A673 (cell line): Measurements from ENCODE around the gene SYNGR1. TPM values are rescaled to one million over a fixed set of nuclear protein-coding genes. Genes with fewer than 3 reads are reported as not detected.
"Not testable (repeated sequence)": the region's sequence is repeated elsewhere in the genome, so short reads cannot be mapped to it uniquely, and the experiment has no call there.

Experiments used
- BruUV-seq: library from RNA; stranded (reverse); fragments of 400-500 nt; replicated peaks from 2 replicates; lab custom pipeline; 2021; lab: Mats Ljungman, UMichigan
- CTCF ChIA-PET: fragments of 300-600 bp; sonication (Branson Sonifier 250); formaldehyde crosslinking; loops from one replicate; lab custom pipeline; 2022; ENCODE audit warnings: antibody characterized with exemption; lab: Charles Lee
- POLR2A ChIA-PET: fragments of 300-600 bp; sonication (Branson Sonifier 250); formaldehyde crosslinking; loops from one replicate; lab custom pipeline; 2022; ENCODE audit warnings: antibody characterized with exemption; ENCODE audit not compliant: low non-redundant PET; lab: Charles Lee
- DNase-seq: peaks from one replicate; pipeline ENCODE4 v3.0.0-alpha.2; 2015; ENCODE audit warnings: low spot score
- H3K27ac ChIP-seq: fragments of 200-600 bp; sonication (generic); 2 replicates; pipeline ENCODE4 v1.5.1; 2016; ENCODE audit warnings: mixed run types, low read depth, mild to moderate bottlenecking, mixed read lengths, antibody characterized with exemption, low read length; ENCODE audit not compliant: poor library complexity, severe bottlenecking
- H3K27me3 ChIP-seq: fragments of 200-600 bp; sonication (generic); replicated peaks from 2 replicates; pipeline ENCODE4 v1.6.1; 2017; ENCODE audit warnings: mixed run types, low read depth, mild to moderate bottlenecking, mixed read lengths, antibody characterized with exemption, low read length; ENCODE audit not compliant: insufficient read depth, poor library complexity
- H3K36me3 ChIP-seq: fragments of 200-600 bp; sonication (generic); 2 replicates; pipeline ENCODE4 v1.6.1; 2016; ENCODE audit warnings: mixed run types, mild to moderate bottlenecking, mixed read lengths, antibody characterized with exemption, low read length; ENCODE audit not compliant: insufficient read depth, poor library complexity, severe bottlenecking
- H3K4me1 ChIP-seq: fragments of 200-600 bp; sonication (generic); 2 replicates; pipeline ENCODE4 v1.6.1; 2017; ENCODE audit warnings: mixed run types, mild to moderate bottlenecking, mixed read lengths, antibody characterized with exemption, low read length; ENCODE audit not compliant: insufficient read depth, poor library complexity, severe bottlenecking
- H3K4me3 ChIP-seq: fragments of 200-600 bp; sonication (generic); 2 replicates; pipeline ENCODE4 v1.5.1; 2016; ENCODE audit warnings: low read depth, mixed run types, mild to moderate bottlenecking, mixed read lengths, low read length; ENCODE audit not compliant: poor library complexity, severe bottlenecking
- H3K9me3 ChIP-seq: fragments of 200-600 bp; sonication (generic); 2 replicates; pipeline ENCODE4 v1.6.1; 2016; ENCODE audit warnings: mixed run types, low read depth, mild to moderate bottlenecking, mixed read lengths, antibody characterized with exemption, low read length; ENCODE audit not compliant: poor library complexity, severe bottlenecking
- EZH2 ChIP-seq: fragments of 200-600 bp; sonication (generic); IDR thresholded peaks from 2 replicates; pipeline ENCODE4 v1.6.1; 2017; ENCODE audit warnings: borderline replicate concordance, low read depth, mild to moderate bottlenecking, mixed read lengths, antibody characterized with exemption, low read length; ENCODE audit not compliant: poor library complexity, severe bottlenecking
- intact Hi-C: fragments of 100-400 bp; cut with micrococcal nuclease; formaldehyde crosslinking; loops from one replicate; pipeline ENCODE4 v1.10.0; 2022; ENCODE audit not compliant: unreplicated experiment
- total RNA-seq: library from RNA; stranded (reverse); gene quantifications from 2 replicates; pipeline ENCODE4 v1.2.3, GENCODE V29; 2021
- TF ChIP-seq, protein P1 (sequence below): fragments of 300-800, 200-600 bp; sonication (generic); conservative IDR thresholded peaks from 2 replicates; pipeline ENCODE4 v1.5.1; 2017; ENCODE audit warnings: low read depth, mild to moderate bottlenecking, antibody characterized with exemption, low read length, moderate library complexity, mixed read lengths

The SYNGR1 gene
- total RNA-seq, 1 experiment from 2014 or later = 31.7 TPM

DNA sequence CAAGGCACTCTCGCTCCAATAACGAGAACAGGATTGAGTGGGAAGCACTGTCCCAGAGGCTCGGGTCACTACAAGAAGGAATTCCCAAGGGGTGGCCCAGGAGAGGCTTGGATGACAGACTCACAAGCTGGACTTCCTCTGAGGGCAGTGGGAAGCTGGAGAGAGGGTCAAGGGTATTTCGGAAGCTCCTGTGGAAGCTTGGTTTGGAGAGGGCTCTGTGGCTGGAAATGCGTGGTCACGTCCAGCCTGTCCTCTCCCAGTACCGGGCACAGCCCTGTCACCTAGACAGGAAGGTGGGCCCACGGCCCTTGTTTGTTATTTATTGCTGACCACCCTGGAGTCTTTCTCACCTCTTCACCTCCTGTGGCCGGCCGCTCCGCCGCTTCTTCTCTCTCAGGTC lies 5.3 kb downstream of the SYNGR1 start:
- no peak overlapping the region for H3K27ac ChIP-seq
- CTCF ChIA-PET = no interaction called here

DNA sequence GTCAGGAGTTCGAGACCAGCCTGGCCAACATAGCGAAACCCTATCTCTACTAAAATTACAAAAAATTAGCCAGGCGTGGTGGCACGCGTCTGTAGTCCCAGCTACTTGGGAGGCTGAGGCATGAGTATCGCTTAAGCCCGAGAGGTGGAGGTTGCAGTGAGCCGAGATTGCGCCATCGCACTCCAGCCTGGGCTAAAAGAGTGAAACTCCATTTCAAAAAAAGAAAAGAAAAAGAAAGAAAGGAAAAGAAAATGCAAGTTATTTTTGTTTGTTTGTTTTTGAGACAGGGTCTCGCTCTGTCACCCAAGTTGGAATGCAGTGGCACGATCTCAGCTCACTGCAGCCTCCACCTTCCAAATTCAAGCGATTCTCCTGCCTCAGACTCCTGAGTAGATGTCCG lies 6.0 kb downstream of the SYNGR1 start:
- H3K4me3 ChIP-seq, DNase-seq, POLR2A ChIA-PET, CTCF ChIA-PET, H3K27ac ChIP-seq, H3K36me3 ChIP-seq, BruUV-seq, H3K9me3 ChIP-seq, intact Hi-C loops, H3K27me3 ChIP-seq: not testable (repeated sequence)
- H3K4me1 ChIP-seq = peaks cover 12% of the 10 kb centered on the region

More for the DNA sequence above, 5.3 kb downstream of the SYNGR1 start:
- H3K4me1 ChIP-seq = peaks cover 15% of the 10 kb centered on the region
- POLR2A ChIA-PET = no interaction called here
- no peak for TF ChIP-seq EZH2
- TF ChIP-seq, protein P1, sequence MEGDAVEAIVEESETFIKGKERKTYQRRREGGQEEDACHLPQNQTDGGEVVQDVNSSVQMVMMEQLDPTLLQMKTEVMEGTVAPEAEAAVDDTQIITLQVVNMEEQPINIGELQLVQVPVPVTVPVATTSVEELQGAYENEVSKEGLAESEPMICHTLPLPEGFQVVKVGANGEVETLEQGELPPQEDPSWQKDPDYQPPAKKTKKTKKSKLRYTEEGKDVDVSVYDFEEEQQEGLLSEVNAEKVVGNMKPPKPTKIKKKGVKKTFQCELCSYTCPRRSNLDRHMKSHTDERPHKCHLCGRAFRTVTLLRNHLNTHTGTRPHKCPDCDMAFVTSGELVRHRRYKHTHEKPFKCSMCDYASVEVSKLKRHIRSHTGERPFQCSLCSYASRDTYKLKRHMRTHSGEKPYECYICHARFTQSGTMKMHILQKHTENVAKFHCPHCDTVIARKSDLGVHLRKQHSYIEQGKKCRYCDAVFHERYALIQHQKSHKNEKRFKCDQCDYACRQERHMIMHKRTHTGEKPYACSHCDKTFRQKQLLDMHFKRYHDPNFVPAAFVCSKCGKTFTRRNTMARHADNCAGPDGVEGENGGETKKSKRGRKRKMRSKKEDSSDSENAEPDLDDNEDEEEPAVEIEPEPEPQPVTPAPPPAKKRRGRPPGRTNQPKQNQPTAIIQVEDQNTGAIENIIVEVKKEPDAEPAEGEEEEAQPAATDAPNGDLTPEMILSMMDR = no peak
- intact Hi-C loops = no loop called here
- BruUV-seq = no TSS peak
- no peak overlapping the region for H3K4me3 ChIP-seq
- H3K9me3 ChIP-seq = no peaks in the 10 kb centered on the region
- H3K27me3 ChIP-seq = no peaks in the 10 kb centered on the region
- DNase-seq = no peak
- H3K36me3 ChIP-seq = no peaks in the 10 kb centered on the region

DNA sequence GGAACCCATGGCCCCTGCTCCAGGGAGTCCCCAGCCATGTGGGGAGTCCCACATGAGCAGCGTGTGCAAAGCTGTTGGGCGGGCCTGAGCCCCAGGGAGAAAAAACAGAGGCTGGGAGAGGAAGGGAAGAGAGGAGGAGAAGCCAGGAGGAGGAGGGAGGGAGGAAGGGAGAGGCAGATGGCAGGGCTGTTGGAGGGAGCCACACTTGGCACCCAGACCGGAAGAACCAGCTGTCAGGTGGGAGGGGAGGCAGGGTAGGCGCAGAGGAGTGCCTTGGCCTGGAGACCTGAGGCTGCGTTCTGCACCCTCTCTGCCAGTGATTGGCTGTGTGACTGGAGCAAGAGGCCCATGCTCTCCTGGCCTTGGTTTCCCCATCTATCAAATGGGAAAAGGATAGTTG lies 6.7 kb downstream of the SYNGR1 start:
- Histone ChIP-seq H3K36me3 (no peaks in the 10 kb centered on the region), H3K27me3 (no peaks in the 10 kb centered on the region), H3K4me3 (no peak overlapping the region), H3K9me3 (no peaks in the 10 kb centered on the region), H3K4me1 (peaks cover 5% of the 10 kb centered on the region), H3K27ac (no peak overlapping the region)
- intact Hi-C loops = no loop called here
- BruUV-seq = no TSS peak
- ChIA-PET CTCF (no interaction called here), POLR2A (no interaction called here)
- DNase-seq = no peak
- TF ChIP-seq, protein P1 = no peak
- no peak for TF ChIP-seq EZH2

DNA sequence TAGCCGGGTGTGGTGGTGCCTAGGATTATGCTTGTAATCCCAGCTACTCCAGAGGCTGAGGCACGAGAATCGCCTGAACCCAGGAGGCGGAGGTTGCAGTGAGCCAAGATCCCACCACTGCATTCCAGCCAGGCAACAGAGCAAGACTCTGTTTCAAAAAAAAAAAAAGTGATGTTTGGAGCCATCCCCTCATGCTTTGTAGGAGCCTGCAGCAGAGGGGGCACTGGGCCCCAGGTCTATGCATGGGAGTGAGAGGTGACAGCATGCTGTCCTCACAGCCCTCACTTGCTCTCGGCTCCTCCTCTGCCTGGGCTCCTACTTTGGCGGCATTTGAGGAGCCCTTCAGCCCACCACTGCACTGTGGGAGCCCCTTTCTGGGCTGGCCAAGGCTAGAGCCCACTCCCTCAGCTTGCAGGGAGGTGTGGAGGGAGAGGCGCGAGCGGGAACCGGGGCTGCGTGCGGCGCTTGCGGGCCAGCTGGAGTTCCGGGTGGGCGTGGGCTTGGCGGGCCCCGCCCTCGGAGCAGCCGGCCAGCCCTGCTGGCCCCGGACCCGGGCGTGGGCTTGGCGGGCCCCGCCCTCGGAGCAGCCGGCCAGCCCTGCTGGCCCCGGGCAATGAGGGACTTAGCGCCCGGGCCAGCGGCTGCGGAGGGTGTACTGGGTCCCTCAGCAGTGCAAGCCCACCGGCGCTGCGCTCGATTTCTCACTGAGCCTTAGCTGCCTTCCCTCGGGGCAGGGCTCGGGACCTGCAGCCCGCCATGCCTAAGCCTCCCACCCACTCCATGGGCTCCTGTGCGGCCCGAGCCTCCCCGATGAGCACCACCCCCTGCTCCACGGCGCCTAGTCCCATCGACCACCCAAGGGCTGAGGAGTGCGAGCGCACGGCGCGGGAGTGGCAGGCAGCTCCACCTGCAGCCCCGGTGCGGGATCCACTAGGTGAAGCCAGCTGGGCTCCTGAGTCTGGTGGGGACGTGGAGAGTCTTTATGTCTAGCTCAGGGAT lies 7.6 kb downstream of the SYNGR1 start:
- BruUV-seq, intact Hi-C loops, H3K27me3 ChIP-seq, H3K27ac ChIP-seq, CTCF ChIA-PET, DNase-seq, H3K4me1 ChIP-seq, POLR2A ChIA-PET, H3K4me3 ChIP-seq, H3K9me3 ChIP-seq, H3K36me3 ChIP-seq: not testable (repeated sequence)

DNA sequence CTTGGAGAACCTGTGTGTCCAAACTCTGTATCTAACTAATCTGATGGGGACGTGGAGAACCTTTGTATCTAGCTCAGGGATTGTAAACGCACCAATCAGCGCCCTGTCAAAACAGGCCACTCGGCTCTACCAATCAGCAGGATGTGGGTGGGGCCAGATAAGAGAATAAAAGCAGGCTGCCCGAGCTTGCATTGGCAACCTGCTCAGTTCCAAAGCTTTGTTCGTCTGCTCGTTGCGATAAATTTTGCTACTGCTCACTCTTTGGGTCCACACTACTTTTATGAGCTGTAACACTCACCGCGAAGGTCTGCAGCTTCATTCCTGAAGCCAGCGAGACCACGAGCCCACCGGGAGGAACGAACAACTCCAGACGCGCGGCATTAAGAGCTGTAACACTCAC lies 8.4 kb downstream of the SYNGR1 start:
- H3K27ac ChIP-seq, POLR2A ChIA-PET, H3K4me3 ChIP-seq, H3K4me1 ChIP-seq, H3K36me3 ChIP-seq, H3K9me3 ChIP-seq, intact Hi-C loops, H3K27me3 ChIP-seq, CTCF ChIA-PET, DNase-seq, BruUV-seq: not testable (repeated sequence)
